ES-I3 (cell line): ENCODE measurements around the gene DYSF.

ENCODE experiments used
- H3K36me3 ChIP-seq: 2 replicates; pipeline ENCODE4 v1.6.1; 2013; ENCODE audit warnings: mild to moderate bottlenecking, low read length, control low read depth, moderate library complexity; ENCODE audit not compliant: insufficient read depth
- H3K4me1 ChIP-seq: 2 replicates; pipeline ENCODE4 v1.6.1; 2013; ENCODE audit warnings: mild to moderate bottlenecking, control low read depth, low read length; ENCODE audit not compliant: insufficient read depth
- H3K9ac ChIP-seq: 2 replicates; pipeline ENCODE4 v1.6.1; 2013; ENCODE audit warnings: low read depth, mild to moderate bottlenecking, low read length, moderate library complexity
- H3K9me3 ChIP-seq: 2 replicates; pipeline ENCODE4 v1.6.1; 2013; ENCODE audit warnings: mild to moderate bottlenecking, low read length, moderate library complexity; ENCODE audit not compliant: control insufficient read depth, insufficient read depth

Gene DYSF

GRCh38 chr2:71689393-71689792, 236.0 kb downstream of the DYSF start:
- Histone ChIP-seq H3K4me1 (peaks cover 13% of the 10 kb centered on the region), H3K36me3 (no peaks in the 10 kb centered on the region), H3K9ac (no peak overlapping the region), H3K9me3 (no peaks in the 10 kb centered on the region)

DNA sequence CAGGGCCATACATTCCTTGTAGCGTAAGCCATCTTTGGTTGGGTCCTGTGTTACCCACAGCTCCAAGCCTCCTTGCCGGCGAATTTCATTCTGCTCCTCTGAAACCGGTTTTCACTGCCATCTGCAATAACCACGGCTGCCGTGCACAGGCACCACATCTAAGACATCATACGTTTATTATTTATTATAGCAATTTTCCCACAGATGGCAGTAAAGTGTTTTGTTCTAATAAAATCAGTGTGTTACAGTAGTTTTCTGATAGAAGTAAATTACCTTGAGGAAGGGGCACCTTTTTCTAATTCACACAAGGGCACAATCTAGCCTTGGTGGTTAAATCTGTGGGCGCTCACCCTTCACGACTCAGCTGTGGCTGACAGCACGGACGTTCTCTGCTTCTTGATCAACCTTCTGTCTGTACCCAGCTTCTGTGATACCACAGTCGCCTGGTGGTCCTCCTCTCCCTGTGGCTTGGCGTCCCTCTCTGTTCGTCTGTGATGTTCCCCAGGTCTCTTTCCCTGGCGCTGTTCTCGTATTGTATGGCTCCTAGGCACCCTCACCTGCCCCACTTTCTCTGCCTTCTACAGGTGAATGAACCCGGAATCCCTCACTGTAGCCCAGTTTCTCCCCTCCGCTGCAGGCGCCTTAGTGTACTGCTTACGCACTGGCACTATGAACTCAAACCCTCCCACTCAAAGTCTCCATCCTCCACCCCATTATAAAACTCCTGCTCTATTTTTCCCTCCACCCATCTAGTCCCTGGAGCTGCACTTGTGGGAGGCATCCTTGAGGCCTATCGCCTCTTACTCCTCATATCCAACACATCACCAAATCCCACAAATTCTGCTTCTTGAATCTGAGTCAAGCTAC, 236.8 kb downstream of the DYSF start:
- no peaks in the 10 kb centered on the region for H3K9me3 ChIP-seq
- no peaks in the 10 kb centered on the region for H3K36me3 ChIP-seq
- peaks cover 14% of the 10 kb centered on the region for H3K4me1 ChIP-seq
- H3K9ac ChIP-seq = no peak overlapping the region

DNA sequence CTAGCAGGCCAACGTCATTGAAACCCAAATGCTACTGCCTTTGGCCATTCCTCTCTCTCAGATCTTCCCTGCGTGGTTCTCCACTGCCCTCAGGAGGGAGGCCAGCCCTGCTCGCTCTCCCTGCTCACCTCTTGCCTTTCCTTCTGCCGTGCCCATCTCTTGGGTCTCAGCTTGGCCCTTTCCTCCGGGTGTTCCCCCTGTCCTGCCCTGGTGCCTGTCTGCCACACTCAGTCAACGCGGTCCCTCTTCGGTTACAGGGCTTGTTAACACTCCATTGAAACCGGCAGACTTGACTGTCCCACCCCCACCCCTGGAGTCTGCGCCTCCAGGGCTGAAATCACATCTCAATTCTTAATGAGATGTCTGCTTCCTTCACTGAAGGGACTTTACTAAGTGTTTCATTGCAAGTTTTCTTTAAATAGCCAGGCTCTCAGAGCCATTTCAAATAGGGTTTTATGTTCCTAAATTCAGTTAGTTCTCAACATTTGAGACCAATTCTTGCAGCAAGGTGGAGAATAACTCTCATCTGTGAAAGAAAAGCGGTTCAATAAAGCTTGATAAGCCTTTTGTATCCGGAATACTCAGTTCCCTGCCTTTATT, 237.6 kb downstream of the DYSF start:
- H3K36me3 ChIP-seq = no peaks in the 10 kb centered on the region
- H3K9ac ChIP-seq = no peak overlapping the region
- H3K4me1 ChIP-seq = peaks cover 14% of the 10 kb centered on the region
- no peaks in the 10 kb centered on the region for H3K9me3 ChIP-seq

DNA sequence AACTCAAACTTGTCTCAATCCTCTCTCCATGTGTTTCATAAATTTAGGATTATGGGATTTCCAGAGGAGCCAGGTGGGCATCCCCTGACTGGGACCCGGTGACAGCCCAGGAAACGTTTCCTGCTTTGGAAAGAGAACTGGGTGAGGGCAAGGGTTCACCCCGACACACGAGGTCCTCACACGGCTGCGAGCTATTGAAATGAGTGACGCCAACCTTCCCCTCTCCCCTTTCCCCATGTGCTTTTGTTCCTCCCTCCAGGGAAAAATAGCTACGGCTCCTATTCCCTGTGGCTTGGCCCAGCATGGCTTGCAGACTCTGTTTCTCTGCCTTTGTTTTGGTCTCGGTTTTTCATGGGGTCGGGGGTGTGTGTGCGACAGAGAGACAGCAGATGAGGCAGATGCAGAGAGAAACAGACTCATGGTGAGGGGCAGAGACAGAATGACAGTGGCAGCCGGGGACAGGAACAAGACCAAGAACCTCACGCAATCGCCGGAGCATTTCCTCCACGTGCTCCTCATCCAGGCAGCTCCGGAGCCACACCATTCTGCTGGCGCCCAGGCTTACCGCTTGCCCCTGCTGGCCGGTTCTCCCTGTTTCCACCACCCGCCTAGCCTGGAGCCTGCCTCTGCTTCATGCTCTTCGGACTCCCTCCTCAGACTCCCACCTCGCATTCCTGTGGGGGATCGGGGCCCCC, 238.5 kb downstream of the DYSF start:
- Histone ChIP-seq H3K9me3 (no peaks in the 10 kb centered on the region), H3K4me1 (peaks cover 14% of the 10 kb centered on the region), H3K36me3 (no peaks in the 10 kb centered on the region)

GRCh38 chr2:71692621-71693277, 239.4 kb downstream of the DYSF start:
- Histone ChIP-seq H3K36me3 (no peaks in the 10 kb centered on the region), H3K4me1 (peaks cover 14% of the 10 kb centered on the region), H3K9ac (no peak overlapping the region), H3K9me3 (no peaks in the 10 kb centered on the region)

More for the DNA sequence above, 238.5 kb downstream of the DYSF start:
- no peak overlapping the region for H3K9ac ChIP-seq

DNA sequence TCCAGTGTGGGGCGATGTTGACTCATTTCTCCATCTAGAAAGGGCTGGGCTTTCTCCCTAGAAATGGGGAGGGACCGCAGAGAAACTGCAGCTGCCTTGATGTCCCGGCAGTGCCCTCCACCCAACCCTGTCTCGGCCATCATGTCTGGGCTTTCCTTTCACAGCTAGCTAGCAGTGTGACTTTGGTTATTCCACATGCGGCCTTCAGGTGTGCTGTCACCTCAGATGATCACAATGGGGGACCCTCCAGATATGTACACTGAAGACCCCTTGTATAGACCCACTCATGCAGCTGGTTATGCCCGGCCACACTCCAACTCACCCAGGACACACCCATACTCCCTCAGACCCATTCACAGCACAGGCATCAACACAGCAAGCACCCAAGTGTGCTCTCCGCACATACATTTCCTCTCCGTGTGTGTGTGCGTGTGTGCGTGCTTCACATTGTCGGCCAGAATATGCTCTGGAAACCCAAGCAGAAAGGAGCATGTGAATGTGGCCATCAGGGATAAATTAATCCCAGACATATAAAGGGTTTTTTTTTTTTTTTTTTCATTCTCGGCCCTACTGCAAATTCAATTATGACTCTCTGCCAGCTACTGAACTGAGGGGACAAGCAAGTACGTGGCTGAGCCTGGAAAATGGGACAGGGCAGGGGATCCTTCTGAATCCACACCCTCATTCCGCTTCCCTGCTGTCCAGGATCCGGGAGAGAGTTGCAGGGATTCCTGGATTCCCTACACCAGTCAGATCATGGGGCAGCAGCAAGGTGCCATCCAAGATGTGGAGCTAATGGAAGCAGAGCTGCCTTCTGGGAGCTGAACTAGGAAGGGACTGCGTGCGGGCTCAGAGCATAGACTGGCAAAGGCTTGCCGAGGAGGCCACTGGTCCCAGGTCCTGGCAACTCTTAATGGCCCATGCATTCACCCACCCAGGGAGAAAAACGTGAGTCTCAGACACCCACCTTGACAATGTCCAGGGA, 240.2 kb downstream of the DYSF start:
- no peaks in the 10 kb centered on the region for H3K36me3 ChIP-seq
- peaks cover 14% of the 10 kb centered on the region for H3K4me1 ChIP-seq
- H3K9ac ChIP-seq = no peak overlapping the region
- H3K9me3 ChIP-seq = no peaks in the 10 kb centered on the region

DNA sequence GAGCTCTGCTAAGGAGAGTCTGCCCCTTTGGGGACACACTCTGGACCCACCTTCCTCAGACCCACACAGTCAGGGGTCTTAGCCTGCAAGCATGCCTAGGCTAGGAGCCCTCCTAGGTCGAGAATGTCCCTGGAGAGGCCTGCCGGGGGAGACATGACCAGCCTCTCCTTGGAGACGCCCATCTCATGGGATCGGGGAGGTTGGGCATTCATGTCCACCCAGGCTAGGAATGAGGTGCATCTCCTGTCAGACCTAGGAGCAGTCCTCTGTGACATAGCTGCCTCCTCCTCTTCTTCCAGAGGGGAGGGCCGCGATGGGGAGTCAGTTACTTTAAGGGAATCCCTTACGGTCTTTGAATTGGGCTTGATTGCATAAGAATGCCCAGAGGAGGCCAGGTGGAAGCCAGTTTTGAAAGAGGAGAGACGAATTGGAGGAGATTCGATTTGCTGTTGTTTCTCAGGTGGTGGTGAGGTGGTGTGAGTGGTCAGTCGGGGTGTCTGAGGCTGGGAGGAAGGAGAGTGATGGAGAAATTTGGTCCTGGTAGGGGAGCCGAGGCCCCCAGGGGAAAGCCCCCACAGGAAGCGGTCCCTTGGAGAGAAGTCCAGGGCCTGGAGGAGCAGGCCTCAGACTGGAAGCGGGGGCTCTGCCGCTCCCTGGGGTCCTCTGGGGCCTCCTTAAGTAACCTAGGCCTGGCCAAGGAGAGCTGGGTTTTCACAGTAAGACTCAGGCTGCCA, 241.3 kb downstream of the DYSF start:
- Histone ChIP-seq H3K9ac (no peak overlapping the region), H3K4me1 (peaks cover 14% of the 10 kb centered on the region), H3K9me3 (0 out of 2 replicates have a peak, but pooled peaks cover 3% of the 10 kb centered on the region), H3K36me3 (no peaks in the 10 kb centered on the region)

DNA sequence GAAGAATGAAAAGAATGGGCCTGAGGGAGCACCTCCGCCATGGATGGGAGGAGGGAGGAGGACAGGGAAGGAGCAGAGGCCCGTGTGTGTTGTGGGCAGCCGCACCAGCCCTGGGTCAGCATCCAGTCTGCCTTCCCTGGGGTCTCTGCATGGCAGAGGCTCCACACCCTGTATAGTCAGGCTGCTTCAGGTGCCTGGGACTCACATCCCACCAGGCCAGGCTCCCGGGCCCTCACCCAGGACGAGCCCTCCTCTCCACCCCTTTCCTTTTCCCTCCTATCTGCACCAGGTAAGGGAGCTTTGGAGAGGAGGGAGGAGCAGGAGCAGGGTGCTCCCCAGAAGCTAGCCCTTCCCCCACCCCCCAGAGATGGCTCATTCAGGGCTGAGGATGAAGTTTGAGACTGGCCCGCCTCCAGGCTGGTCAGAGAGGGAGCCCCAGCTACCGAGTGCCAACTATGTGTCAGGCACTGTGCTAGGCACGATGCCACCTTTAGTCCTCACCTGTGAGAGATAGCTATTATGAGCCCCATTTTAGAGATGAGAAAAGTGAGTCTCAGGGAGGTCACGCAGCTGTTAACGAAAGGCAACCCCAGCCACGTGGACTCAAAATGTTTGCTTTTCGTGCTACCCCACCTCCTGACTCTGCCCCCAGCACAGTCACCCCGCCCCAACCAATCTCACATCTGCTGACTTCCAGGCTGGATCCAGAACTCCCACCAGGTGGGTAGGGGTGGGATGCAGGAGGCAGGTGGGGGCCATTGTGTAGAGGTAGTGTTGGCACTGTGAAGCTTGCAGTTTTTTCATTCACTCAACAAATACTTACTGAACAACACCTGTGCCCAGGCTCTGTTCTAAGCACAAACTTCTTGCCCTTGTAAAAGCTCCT, 242.1 kb downstream of the DYSF start:
- H3K4me1 ChIP-seq = peaks cover 14% of the 10 kb centered on the region
- 0 out of 2 replicates have a peak, but pooled peaks cover 3% of the 10 kb centered on the region for H3K9me3 ChIP-seq
- H3K36me3 ChIP-seq = no peaks in the 10 kb centered on the region
- no peak overlapping the region for H3K9ac ChIP-seq

DNA sequence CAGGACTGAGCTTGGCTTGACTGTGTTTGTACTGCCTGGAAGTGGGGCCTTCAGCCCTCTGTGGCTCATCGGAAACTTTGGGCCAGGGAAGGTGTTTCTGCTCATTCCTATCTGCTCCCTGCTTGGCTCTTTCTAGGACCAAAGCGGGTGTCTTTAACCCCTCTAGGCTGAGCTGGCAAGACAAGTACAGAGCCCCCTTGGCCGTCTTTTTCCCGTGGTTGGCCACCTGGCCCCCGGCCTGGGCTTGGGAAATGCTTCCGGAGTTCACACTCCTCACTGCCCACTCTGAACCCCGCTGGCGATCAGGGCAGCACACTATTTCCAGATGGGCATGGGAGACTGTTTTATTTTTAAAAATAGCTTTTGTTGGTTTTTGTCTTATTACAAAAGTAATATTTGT, 243.0 kb downstream of the DYSF start:
- peaks cover 16% of the 10 kb centered on the region for H3K4me1 ChIP-seq
- no peaks in the 10 kb centered on the region for H3K36me3 ChIP-seq
- no peak overlapping the region for H3K9ac ChIP-seq
- H3K9me3 ChIP-seq = 0 out of 2 replicates have a peak, but pooled peaks cover 3% of the 10 kb centered on the region

- no peak overlapping the region for H3K9ac ChIP-seq
- no peaks in the 10 kb centered on the region for H3K36me3 ChIP-seq
- 0 out of 2 replicates have a peak, but pooled peaks cover 3% of the 10 kb centered on the region for H3K9me3 ChIP-seq
- peaks cover 10% of the 10 kb centered on the region for H3K4me1 ChIP-seq
Observed at GRCh38 chr2:71697106-71698004, 244.0 kb downstream of the DYSF start.

- Histone ChIP-seq H3K9me3 (0 out of 2 replicates have a peak, but pooled peaks cover 3% of the 10 kb centered on the region), H3K36me3 (no peaks in the 10 kb centered on the region), H3K4me1 (peaks cover 4% of the 10 kb centered on the region), H3K9ac (no peak overlapping the region)
Observed at GRCh38 chr2:71699428-71699827, 246.1 kb downstream of the DYSF start.
